Stimulated activated CD4-positive, alpha-beta T cell treated with anti-CD3 and anti-CD28 coated beads, TNF-alpha, amount 100 ng/mL, for 4 hours (primary cell): ENCODE results near the gene FBXW4.
"Not testable (repeated sequence)": the region's sequence is repeated elsewhere in the genome, so short reads cannot be mapped to it uniquely, and the experiment has no call there.

Experiments
- DNase-seq, 3 experiments: peaks; one replicate each; pipeline ENCODE4 v3.0.0-alpha.2; 2020; ENCODE audit warnings: low read depth in 3 of 3

The FBXW4 gene

DNA sequence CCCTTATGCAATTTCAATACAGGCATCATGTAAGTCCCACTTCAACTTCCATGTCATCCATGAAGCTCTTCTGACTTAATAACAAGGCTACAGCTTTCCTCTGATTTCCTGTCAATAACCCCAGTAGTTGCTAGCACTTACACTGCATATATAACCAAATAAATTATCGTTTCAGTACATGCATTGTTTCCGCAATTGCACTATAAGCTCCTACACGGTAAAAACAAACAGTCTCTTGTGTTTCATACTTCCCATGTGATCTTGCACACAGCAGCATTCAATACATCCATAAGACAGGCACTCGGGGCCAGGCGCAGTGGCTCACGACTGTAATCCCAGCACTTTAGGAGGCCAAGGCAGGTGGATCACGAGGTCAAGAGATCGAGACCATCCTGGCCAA, 41.4 kb downstream of the FBXW4 start:
- DNase-seq = no peak

DNA sequence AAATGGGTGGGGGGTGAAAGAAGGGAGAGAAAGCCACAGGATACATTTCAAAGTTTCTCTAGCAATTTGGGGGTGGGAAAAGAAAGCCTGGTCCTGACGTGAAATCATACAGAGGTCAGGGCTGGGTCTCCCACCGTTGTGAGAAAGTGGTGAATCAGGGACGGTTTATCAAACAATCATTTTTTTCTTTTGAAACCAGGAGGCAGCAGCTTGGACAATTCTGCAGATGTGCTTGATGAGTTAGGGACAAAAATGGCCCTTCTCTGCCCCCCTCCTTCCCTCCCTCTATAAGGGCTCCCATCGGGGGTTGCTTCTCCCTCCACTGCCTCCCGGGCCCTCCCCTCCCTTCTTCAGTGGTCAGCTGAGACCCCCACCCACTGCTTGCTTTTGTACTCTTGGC, 43.6 kb downstream of the FBXW4 start:
- no peak for DNase-seq

GRCh38 chr10:101650863-101651262, 44.1 kb downstream of the FBXW4 start:
- no peak for DNase-seq

- no peak for DNase-seq
Observed at GRCh38 chr10:101649525-101650085, 45.4 kb downstream of the FBXW4 start.

DNA sequence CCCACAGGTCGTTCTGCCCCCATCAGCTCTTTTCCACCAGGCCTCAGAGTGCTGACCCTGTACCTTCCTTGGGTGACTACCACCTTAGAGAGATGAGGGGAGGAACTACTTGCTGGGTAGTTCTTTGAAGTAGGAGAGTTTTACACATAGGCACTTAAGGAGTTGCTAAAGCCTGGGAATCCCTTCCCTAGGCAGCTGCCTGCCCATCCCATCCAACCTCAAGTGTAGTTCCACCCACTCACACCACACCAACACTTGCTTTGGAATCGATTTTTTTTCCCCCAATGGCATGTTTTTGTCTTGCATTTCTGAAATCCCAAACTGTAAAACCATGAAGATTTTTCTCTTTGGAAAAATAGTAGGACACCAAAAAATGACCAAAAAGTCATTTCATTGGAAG, 47.7 kb downstream of the FBXW4 start:
- no peak for DNase-seq

GRCh38 chr10:101646364-101646763, 48.6 kb downstream of the FBXW4 start:
- no peak for DNase-seq

DNA sequence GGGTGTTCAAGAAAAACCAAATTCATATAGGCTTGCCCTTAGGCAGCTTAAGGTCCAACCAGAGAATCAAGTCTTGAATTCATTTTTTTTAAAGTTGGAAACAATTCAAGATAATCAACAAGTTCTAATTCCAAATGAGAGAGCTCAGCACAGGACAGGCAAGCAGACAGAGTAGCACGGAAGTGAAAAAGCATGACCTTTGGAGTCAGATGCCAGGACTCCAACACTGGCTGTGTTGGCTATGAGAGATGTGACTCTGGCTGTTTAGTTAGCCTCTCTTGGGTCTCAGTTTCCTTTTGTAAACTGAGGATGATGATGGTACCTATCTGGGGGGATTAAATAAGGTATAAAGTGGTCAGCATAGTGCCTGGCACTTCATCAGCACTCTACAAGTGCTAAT, 49.3 kb downstream of the FBXW4 start:
- no peak for DNase-seq

- DNase-seq = no peak
Observed at GRCh38 chr10:101644002-101644401, 51.0 kb downstream of the FBXW4 start.

- DNase-seq = no peak
Observed at GRCh38 chr10:101643546-101643945, 51.4 kb downstream of the FBXW4 start.

DNA sequence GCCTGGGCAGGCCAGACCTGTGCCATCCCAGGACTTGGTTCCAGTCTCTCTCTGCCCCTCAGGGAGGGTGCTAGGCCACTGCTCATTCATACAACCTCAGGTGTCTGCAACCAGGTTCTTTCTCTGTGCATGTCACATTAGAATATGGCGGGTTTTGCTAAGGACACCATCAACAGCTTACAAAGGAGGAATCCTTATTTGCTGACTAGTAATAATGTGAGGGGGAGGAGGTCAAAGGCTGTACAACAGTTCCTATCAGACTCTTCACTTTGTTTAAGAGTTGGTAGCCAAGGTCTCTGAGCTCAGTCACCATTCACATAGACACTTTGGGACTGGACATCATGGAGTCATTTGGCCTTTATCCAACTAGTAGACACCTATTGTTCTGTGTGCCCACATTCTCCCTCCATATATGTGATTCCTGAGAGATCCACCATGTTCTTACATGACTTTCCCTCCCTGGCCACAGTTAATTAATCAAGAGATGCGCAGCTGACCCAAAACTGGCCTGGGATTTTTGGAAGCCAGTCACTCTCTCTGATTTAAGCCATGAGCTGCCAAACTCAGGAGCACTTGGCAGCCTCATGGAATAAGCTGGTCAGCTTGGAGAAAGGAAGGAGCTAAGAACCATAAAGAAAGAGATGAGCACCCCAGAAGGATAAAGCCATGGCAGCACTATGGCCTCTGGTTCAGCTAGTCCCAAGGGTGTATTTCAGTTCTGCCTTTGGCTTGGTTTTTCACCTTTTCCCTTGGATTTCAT, 55.6 kb downstream of the FBXW4 start:
- DNase-seq = no peak

- DNase-seq = not testable (repeated sequence)
Observed at GRCh38 chr10:101633510-101633909, 61.5 kb downstream of the FBXW4 start.

DNA sequence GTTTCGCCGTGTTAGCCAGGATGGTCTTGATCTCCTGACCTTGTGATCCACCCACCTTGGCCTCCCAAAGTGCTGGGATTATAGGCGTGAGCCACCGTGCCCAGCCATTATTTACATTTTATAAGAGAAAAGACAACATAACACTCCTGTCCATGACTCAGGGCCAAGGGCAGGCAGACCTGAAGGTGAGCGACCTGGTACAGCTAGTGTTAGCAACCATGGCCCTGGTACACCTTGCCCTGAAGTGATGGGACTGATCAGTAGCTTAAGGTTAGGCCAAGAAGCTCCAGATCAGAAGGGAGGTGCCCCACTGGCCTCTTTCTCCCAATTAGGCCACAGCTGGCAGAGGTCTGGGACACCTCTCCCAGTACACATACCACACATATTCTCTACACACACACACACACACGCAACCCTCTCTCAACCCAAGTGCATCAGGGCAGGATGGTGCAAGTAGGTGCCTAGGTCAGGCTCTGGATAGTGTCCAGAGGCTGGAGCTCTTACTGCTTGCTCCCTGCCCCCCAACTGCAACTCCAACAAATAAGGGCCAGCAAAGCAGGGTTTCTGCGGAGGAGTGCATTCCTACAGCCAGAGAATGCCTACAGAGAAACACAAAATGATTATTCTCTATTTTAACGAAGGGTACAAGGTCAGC, 63.0 kb downstream of the FBXW4 start:
- no peak for DNase-seq

- no peak for DNase-seq
Observed at GRCh38 chr10:101630633-101630920, 64.4 kb downstream of the FBXW4 start.

DNA sequence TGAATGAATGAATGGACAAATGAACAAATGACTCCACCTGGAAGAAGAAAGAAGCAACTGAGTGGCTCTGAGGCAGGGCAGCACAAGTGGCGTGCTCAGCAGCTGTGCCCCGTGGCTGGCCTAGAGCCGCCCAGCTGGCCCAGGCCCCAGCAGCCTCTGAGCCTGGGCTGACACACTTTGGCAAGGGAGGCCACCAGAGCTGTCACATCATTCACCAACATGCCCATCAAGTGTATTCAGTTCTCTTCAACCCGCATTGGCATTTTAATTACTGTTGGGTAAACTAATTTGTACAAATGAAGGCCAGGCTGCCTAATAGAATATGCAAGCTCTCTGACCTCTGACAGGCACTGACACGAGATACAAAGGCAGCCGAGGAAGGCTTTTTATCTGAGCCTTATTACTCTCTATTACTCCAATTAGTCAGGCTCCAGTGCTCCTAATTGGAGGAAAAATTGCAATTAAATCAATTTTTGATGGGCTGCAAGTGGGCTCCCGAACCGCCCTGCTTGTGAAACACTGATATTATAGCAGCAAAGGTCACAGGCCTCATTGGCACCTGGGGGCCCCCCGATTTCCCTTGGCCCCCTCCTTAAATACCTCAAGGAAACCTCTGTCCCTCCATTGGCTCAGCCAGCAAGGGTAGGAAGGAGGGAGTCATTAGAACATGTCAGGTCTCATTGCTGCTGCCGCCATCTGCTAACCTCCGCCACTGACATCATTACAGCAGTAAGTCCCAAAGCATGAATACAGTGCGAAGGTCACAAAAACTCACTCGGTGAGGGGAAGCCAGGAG, 64.9 kb downstream of the FBXW4 start:
- no peak for DNase-seq

DNA sequence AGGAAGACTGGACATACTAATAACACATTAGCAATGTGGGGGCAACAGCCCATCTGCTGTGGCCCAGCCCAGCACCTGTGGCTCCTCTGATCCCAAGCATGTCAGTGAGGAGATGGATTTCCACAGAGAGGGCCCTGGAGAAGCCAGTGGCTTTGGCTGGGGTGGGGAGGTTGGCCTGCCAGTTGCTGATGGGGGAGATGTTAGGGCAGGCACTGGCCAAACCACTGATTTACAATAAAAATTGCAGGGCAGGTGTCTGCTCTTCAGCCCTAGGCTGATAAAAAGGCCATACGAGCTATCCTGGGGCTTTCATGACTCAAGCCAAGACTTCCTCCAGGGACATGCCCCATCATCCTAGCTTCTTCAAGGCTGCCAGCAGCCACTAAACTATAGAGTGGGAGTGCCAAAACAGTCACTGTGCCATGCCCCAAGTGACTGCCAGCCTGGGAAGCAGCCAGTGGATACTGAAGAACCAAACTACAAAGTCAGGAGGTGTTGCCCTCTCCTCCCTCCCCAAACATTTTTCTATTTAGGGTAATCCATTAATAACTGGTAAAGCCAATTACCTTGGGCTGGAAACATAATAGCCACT, 69.1 kb downstream of the FBXW4 start:
- DNase-seq = no peak

GRCh38 chr10:101624526-101625102, 70.4 kb downstream of the FBXW4 start:
- DNase-seq = no peak

DNA sequence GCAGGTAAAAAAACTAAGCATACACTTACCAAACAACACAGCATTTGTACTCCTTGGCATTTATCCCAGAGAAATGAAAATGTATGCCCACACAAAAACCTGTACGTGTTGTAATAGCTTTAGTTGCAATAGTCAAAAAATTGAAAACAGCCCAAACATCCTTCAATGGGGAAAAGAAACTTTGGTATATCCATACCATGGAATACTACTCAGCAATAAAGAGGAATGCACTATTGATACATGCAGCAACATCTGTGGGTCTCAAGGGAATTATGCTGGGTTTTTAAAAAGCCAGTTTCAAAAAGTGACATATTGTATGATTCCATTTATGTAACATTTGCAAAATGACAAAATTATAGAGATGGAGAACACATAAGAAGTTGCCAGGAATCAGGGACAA, 71.4 kb downstream of the FBXW4 start:
- no peak for DNase-seq

DNA sequence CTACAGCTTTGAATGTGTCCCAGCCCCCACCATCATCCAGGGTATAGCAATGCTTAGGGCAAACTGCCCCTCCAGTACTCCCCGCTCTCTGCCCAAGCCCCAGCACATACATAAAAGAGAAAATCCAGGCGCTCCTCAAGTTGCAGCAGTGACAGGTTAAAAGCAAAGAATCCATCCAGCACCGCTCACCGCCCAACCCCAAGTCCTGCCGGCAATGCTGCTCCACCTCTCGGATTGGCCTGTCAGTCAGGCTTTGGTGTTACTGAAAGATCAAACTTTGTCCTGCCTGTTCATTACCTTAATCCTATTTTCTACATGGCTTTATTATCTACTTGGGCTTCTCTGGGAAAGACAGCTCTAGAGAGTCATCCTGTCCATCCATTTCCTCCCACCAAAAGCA, 75.0 kb downstream of the FBXW4 start:
- no peak for DNase-seq

DNA sequence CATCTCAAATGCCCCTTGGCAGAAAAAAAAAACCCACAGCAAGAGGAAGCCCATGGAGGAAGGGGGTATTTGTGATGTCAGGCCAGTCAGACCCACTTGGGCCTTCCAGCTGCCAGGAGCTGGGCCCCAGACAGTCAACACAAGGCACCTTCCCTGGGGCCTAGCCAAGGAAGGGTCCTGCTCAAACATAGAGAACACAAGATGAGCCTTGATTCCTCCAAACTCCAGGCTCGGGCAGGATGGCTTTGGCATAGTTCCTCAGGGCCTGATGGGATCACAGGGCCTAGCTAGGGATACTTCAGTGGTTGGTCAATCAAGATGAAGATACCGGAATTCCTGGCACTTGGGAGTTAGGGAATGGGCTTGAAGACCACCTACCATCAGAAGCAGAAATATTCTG, 76.1 kb downstream of the FBXW4 start:
- DNase-seq = no peak

DNA sequence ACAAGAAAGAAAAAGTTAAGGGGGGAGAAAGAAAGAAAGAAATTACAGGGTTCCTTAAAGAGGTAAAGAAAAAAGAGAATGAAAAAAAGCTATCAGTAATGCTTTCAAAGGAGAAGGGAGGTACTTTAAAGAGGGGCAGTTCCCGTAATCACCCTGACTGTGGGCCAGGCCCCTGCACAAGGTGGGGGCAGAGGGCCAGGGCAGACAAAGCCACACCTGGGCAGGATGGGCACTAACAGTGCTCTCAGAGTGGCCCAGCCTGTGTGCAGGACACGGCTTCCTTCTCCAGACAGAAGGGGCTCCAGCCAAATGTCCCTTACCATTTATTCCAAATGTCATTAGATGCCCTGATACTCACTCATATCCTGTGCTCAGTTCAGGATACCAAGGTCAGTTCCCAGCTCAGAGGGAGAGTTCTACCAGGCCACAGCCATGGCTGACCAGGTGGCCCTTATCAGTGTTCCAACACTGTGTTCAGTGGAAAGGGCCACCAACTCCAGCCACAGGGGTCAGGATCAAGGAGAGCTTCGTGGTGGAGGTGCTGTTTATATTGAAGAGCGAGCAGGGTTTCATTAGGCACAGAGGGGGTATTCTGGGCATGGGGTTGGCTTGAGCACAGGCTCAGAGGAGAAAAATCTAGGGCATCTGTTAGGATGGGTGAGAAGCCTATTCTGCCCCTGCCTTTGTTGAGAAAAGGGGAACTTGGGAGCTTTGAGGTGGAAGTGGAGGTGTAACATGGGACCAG, 77.0 kb downstream of the FBXW4 start:
- DNase-seq = no peak
